ENCODE results near the gene OBSL1. TPM values are rescaled to one million over a fixed set of nuclear protein-coding genes. Genes with fewer than 3 reads are reported as not detected.

The OBSL1 gene
- polyA plus RNA-seq, 3 donors, result 0.09 TPM; not detected in 2

GRCh38 chr2:219613461-219614070 lies 42.2 kb upstream of the OBSL1 start:
- no peak overlapping the region for H3K4me2 ChIP-seq (replicated peaks; ENCODE audit: extremely low read depth, low read length, poor library complexity, severe bottlenecking)
- Mint-ChIP-seq H3K9me3 (no peaks in the 10 kb centered on the region), H3K36me3 (peaks cover 71 to 80% of the 10 kb centered on the region in 2 donors), H3K4me1 (peaks cover 5% of the 10 kb centered on the region), H3K27ac (no peak overlapping the region), H3K4me3 (no peak overlapping the region), H3K27me3 (ENCODE audit: low read depth in 3 of 3) (peaks cover 0 to 4% (median 0%) of the 10 kb centered on the region in 3 donors)
- peaks cover 67 to 82% of the 10 kb centered on the region in 2 donors for H3K36me3 ChIP-seq (replicated peaks in 1 of 2; ENCODE audit: control insufficient read depth in 1 of 2, insufficient read depth in 2 of 2, low read length in 2 of 2)
- no peak overlapping the region for H2AFZ ChIP-seq (ENCODE audit: insufficient read depth, low read depth, low read length, poor library complexity, severe bottlenecking)
- intact Hi-C loops (cut with micrococcal nuclease), result loop anchor here in 1 of 2 donors (10.0 kb wide), 1 partner anchor 189 kb away; no protein-coding TSS in a partner anchor
- no peaks in the 10 kb centered on the region for H3K9me3 ChIP-seq (replicated peaks in 1 of 2; ENCODE audit: control insufficient read depth in 1 of 2, insufficient read depth in 1 of 2, low read length in 2 of 2)
- WGBS (ENCODE audit: insufficient coverage), result 98% methylated on average over 6 of the region's 11 CpGs
- H3K27ac ChIP-seq (ENCODE audit: low read depth in 1 of 2, low read length in 2 of 2), result no peak overlapping the region
- H4K20me1 ChIP-seq (ENCODE audit: insufficient read depth, low read length), result no peaks in the 10 kb centered on the region
- DNase-seq, result no peak
- H3K79me2 ChIP-seq (ENCODE audit: insufficient read depth, low read length), result no peaks in the 10 kb centered on the region
- no peaks in the 10 kb centered on the region for H3K27me3 ChIP-seq (ENCODE audit: control insufficient read depth in 2 of 2, insufficient read depth in 2 of 2, low read length in 2 of 2)
- H3K4me1 ChIP-seq (ENCODE audit: control insufficient read depth in 1 of 2, insufficient read depth in 2 of 2, low read length in 2 of 2), result no peaks in the 10 kb centered on the region
- no peak overlapping the region for H3K9ac ChIP-seq (ENCODE audit: insufficient read depth, low read length, poor library complexity, severe bottlenecking)
- H3K4me3 ChIP-seq (replicated peaks in 1 of 3; ENCODE audit: low read depth in 2 of 3, low read length in 3 of 3), result no peak overlapping the region
- TF ChIP-seq CTCF (IDR thresholded peaks at IDR 0.05), result no peak

- Mint-ChIP-seq H3K4me3 (no peak overlapping the region), H3K9me3 (no peaks in the 10 kb centered on the region), H3K27me3 (ENCODE audit: low read depth in 3 of 3) (peaks cover 0 to 4% (median 0%) of the 10 kb centered on the region in 3 donors), H3K36me3 (peaks cover 79 to 89% of the 10 kb centered on the region in 2 donors), H3K4me1 (peaks cover 5% of the 10 kb centered on the region), H3K27ac (peak overlapping the region in 1 of 7 donors; percentile 34)
- no peak for DNase-seq
- no peaks in the 10 kb centered on the region for H4K20me1 ChIP-seq (ENCODE audit: insufficient read depth, low read length)
- no peaks in the 10 kb centered on the region for H3K27me3 ChIP-seq (ENCODE audit: control insufficient read depth in 2 of 2, insufficient read depth in 2 of 2, low read length in 2 of 2)
- no peak overlapping the region for H3K4me2 ChIP-seq (replicated peaks; ENCODE audit: extremely low read depth, low read length, poor library complexity, severe bottlenecking)
- no peak overlapping the region for H3K27ac ChIP-seq (ENCODE audit: low read depth in 1 of 2, low read length in 2 of 2)
- no peak overlapping the region for H3K4me3 ChIP-seq (replicated peaks in 1 of 3; ENCODE audit: low read depth in 2 of 3, low read length in 3 of 3)
- H2AFZ ChIP-seq (ENCODE audit: insufficient read depth, low read depth, low read length, poor library complexity, severe bottlenecking), result no peak overlapping the region
- no peak overlapping the region for H3K9ac ChIP-seq (ENCODE audit: insufficient read depth, low read length, poor library complexity, severe bottlenecking)
- no peaks in the 10 kb centered on the region for H3K4me1 ChIP-seq (ENCODE audit: control insufficient read depth in 1 of 2, insufficient read depth in 2 of 2, low read length in 2 of 2)
- peaks cover 75 to 91% of the 10 kb centered on the region in 2 donors for H3K36me3 ChIP-seq (replicated peaks in 1 of 2; ENCODE audit: control insufficient read depth in 1 of 2, insufficient read depth in 2 of 2, low read length in 2 of 2)
- WGBS (ENCODE audit: insufficient coverage), result 90% methylated on average over 9 of the region's 15 CpGs
- intact Hi-C loops (cut with micrococcal nuclease), result loop anchor here in 1 of 2 donors (10.0 kb wide), 1 partner anchor 188 kb away; no protein-coding TSS in a partner anchor
- H3K79me2 ChIP-seq (ENCODE audit: insufficient read depth, low read length), result no peaks in the 10 kb centered on the region
- H3K9me3 ChIP-seq (replicated peaks in 1 of 2; ENCODE audit: control insufficient read depth in 1 of 2, insufficient read depth in 1 of 2, low read length in 2 of 2), result no peaks in the 10 kb centered on the region
- TF ChIP-seq CTCF (IDR thresholded peaks at IDR 0.05), result no peak
Measured at GRCh38 chr2:219612577-219613286, 41.4 kb upstream of the OBSL1 start.

All from CD14-positive monocyte (primary cell).